GM12872 (cell line): Measurements from ENCODE around the gene PRRX2.

Experiments used
- CTCF ChIP-seq: IDR thresholded peaks from 3 replicates; pipeline ENCODE4 v1.5.1; 2011; ENCODE audit warnings: low read depth, mild to moderate bottlenecking, low read length, moderate library complexity; ENCODE audit not compliant: insufficient read depth

Gene PRRX2

DNA sequence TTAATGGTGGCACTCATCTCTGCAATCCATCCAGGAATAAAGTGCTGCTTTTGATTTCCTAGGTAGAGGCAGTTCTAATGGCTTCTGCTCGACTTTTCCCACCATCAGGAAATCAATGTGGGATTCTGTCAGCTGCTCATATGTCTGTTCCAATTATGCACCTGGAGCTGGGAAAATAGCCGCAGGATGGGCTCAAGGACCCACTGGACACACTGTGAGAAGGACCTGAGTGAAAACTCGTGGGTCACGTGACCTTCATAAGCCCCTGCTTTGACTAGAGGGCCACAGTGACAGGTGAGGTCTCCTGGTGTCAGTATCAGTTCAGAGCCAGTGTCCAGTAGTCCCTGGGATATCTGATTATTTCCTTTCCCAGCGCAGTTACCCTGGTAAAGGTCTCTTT, 105.3 kb downstream of the PRRX2 start:
- no peak for TF ChIP-seq CTCF
